Panc1 (cell line): ENCODE measurements around the gene NDUFB4.

Source experiments
- CTCF ChIP-seq: fragments of 450-650 bp; IDR thresholded peaks from 2 replicates; pipeline ENCODE4 v1.5.1; 2017; ENCODE audit warnings: mild to moderate bottlenecking
- POLR2AphosphoS5 ChIP-seq: IDR thresholded peaks from 2 replicates; pipeline ENCODE4 v1.6.1; 2012; ENCODE audit warnings: mild to moderate bottlenecking, low read depth, low read length, moderate library complexity
- REST ChIP-seq, 2 experiments: IDR thresholded peaks; 2 replicates each; pipeline ENCODE4 v1.6.1; 2011 to 2012; ENCODE audit warnings: low read depth in 2 of 2, control low read depth in 1 of 2, low read length in 1 of 2, mild to moderate bottlenecking in 1 of 2, moderate library complexity in 1 of 2; ENCODE audit not compliant: insufficient read depth in 1 of 2
- SIN3A ChIP-seq: IDR thresholded peaks from 2 replicates; pipeline ENCODE4 v1.6.1; 2012; ENCODE audit warnings: low read depth, mild to moderate bottlenecking, low read length, moderate library complexity, borderline replicate concordance; ENCODE audit not compliant: insufficient read depth

GRCh38 chr3:120552184-120553172, 43.7 kb upstream of the NDUFB4 start:
- TF ChIP-seq CTCF (no peak), POLR2AphosphoS5 (no peak), REST (IDR thresholded peaks at IDR 0.05; ENCODE audit: insufficient read depth in 1 of 2, low read depth in 2 of 2, low read length in 1 of 2) (no peak), SIN3A (no peak)
